COLO829 (cell line): ENCODE data around the gene MIER3.

Source experiments
- DNase-seq: peaks from one replicate; pipeline ENCODE4 v3.0.0; 2012; ENCODE audit warnings: low spot score

The MIER3 gene

GRCh38 chr5:56959326-56959725 lies 7.4 kb upstream of the MIER3 start:
- DNase-seq = no peak

- DNase-seq = no peak
These were observed 6.7 kb upstream of the MIER3 start for GRCh38 chr5:56958595-56958994.

- no peak for DNase-seq
These were observed 2.3 kb upstream of the MIER3 start for GRCh38 chr5:56954262-56954661.

GRCh38 chr5:56951126-56951945 lies 587 bp downstream of the MIER3 start:
- no peak for DNase-seq

- DNase-seq = peak; percentile 17
These were observed 1.2 kb downstream of the MIER3 start for GRCh38 chr5:56950626-56951125.

GRCh38 chr5:56947052-56947451 lies 4.9 kb downstream of the MIER3 start:
- DNase-seq = no peak

GRCh38 chr5:56941981-56942380 lies 9.9 kb downstream of the MIER3 start:
- DNase-seq = no peak

- DNase-seq = no peak
These were observed 13.1 kb downstream of the MIER3 start for GRCh38 chr5:56938858-56939257.

- no peak for DNase-seq
These were observed 17.6 kb downstream of the MIER3 start for GRCh38 chr5:56934325-56934724.

- DNase-seq = no peak
These were observed 29.0 kb downstream of the MIER3 start for GRCh38 chr5:56922922-56923321.

- no peak for DNase-seq
These were observed 31.8 kb downstream of the MIER3 start for GRCh38 chr5:56919942-56920662.

- no peak for DNase-seq
These were observed 33.9 kb downstream of the MIER3 start for GRCh38 chr5:56918054-56918453.

- no peak for DNase-seq
These were observed 34.4 kb downstream of the MIER3 start for GRCh38 chr5:56917534-56917933.

- no peak for DNase-seq
These were observed 37.2 kb downstream of the MIER3 start for GRCh38 chr5:56914678-56915077.

GRCh38 chr5:56913766-56914165 lies 38.2 kb downstream of the MIER3 start:
- no peak for DNase-seq

GRCh38 chr5:56910210-56910965 lies 41.5 kb downstream of the MIER3 start:
- DNase-seq = no peak

GRCh38 chr5:56909294-56910209 lies 42.4 kb downstream of the MIER3 start, which contains the start of gene SETD9:
Gene SETD9, plus strand, starts transcription at chr5:56909596. Its CDS starts 50 bp downstream, at chr5:56909646.
- peak; percentile 86 for DNase-seq

GRCh38 chr5:56908942-56909293 lies 43.0 kb downstream of the MIER3 start:
- peak; percentile 40 for DNase-seq

GRCh38 chr5:56900858-56901578 lies 50.9 kb downstream of the MIER3 start:
- DNase-seq = peak; percentile 57

- DNase-seq = no peak
These were observed 51.5 kb downstream of the MIER3 start for GRCh38 chr5:56900395-56900794.

- DNase-seq = no peak
These were observed 53.7 kb downstream of the MIER3 start for GRCh38 chr5:56898213-56898612.
